Measurements from ENCODE around the gene TRAIP. TPM values are rescaled to one million over a fixed set of nuclear protein-coding genes. Genes with fewer than 3 reads are reported as not detected.

Gene TRAIP
- total RNA-seq, 1 donor from 2014 or later, result 38.1 TPM

DNA sequence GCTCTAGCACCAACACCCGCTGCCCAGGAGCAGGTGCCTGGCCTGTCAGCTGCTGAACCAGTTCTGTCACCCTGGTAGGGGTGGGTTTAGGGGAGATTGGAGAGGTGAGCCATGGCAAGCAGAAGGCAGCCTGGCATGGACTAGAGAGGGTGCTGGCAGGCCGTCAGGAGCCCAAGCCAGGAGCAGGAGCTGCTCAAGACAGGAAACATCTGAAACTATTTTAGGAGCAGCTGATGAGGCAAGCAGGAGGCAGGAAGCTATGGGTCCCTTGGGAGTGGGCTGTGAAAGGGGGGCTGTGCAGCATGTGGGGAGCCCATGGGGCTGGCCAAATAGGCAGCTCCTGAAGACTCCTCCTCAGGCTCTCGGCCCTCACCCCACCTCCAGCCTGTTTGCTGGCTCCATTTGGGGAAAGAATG lies 51.0 kb downstream of the TRAIP start:
- peak overlapping the region; percentile 93 for H3K4me3 Mint-ChIP-seq
- peak overlapping the region; percentile 96 for H3K27ac Mint-ChIP-seq (ENCODE audit: unreplicated experiment)
- no peak for TF ChIP-seq CTCF (conservative IDR thresholded peaks at IDR 0.05)
- H3K9me3 Mint-ChIP-seq, result no peaks in the 10 kb centered on the region
- no peaks in the 10 kb centered on the region for H3K36me3 Mint-ChIP-seq (ENCODE audit: low read depth)
- H3K4me1 Mint-ChIP-seq, result peaks cover 56% of the 10 kb centered on the region
- no peak for DNase-seq (ENCODE audit: low read depth, low spot score)
- peaks cover 34% of the 10 kb centered on the region for H3K27me3 Mint-ChIP-seq (ENCODE audit: low read depth)

GRCh38 chr3:49804141-49805041 lies 52.0 kb downstream of the TRAIP start:
- peak; percentile 39 for DNase-seq (ENCODE audit: low read depth, low spot score)
- Mint-ChIP-seq H3K27ac (ENCODE audit: unreplicated experiment) (peak overlapping the region; percentile 96), H3K36me3 (ENCODE audit: low read depth) (no peaks in the 10 kb centered on the region), H3K4me1 (peaks cover 56% of the 10 kb centered on the region), H3K27me3 (ENCODE audit: low read depth) (peaks cover 34% of the 10 kb centered on the region), H3K4me3 (peak overlapping the region; percentile 93), H3K9me3 (no peaks in the 10 kb centered on the region)
- TF ChIP-seq CTCF (conservative IDR thresholded peaks at IDR 0.05), result no peak

GRCh38 chr3:49803465-49804140 lies 52.8 kb downstream of the TRAIP start:
- no peaks in the 10 kb centered on the region for H3K36me3 Mint-ChIP-seq (ENCODE audit: low read depth)
- peak; percentile 44 for DNase-seq (ENCODE audit: low read depth, low spot score)
- peak overlapping the region; percentile 93 for H3K4me3 Mint-ChIP-seq

GRCh38 chr3:49802719-49803464 lies 53.5 kb downstream of the TRAIP start, which contains the start of gene INKA1:
INKA1 (plus strand) TSS chr3:49803261; CDS start chr3:49803393, 132 bp downstream.
- DNase-seq (ENCODE audit: low read depth, low spot score), result peak; percentile 93
- H3K9me3 Mint-ChIP-seq, result no peaks in the 10 kb centered on the region
- H3K27me3 Mint-ChIP-seq (ENCODE audit: low read depth), result peaks cover 34% of the 10 kb centered on the region
- H3K27ac Mint-ChIP-seq (ENCODE audit: unreplicated experiment), result peak within 1 kb of the TSS; percentile 87
- no peaks in the 10 kb centered on the region for H3K36me3 Mint-ChIP-seq (ENCODE audit: low read depth)
- H3K4me1 Mint-ChIP-seq, result peaks cover 50% of the 10 kb centered on the region
- H3K4me3 Mint-ChIP-seq, result peak within 1 kb of the TSS; percentile 93
- TF ChIP-seq CTCF (conservative IDR thresholded peaks at IDR 0.05), result peak; percentile 92

More at GRCh38 chr3:49803465-49804140, 52.8 kb downstream of the TRAIP start:
- H3K4me1 Mint-ChIP-seq, result peaks cover 55% of the 10 kb centered on the region
- no peaks in the 10 kb centered on the region for H3K9me3 Mint-ChIP-seq
- peaks cover 34% of the 10 kb centered on the region for H3K27me3 Mint-ChIP-seq (ENCODE audit: low read depth)
- no peak for TF ChIP-seq CTCF (conservative IDR thresholded peaks at IDR 0.05)
- no peak overlapping the region for H3K27ac Mint-ChIP-seq (ENCODE audit: unreplicated experiment)

DNA sequence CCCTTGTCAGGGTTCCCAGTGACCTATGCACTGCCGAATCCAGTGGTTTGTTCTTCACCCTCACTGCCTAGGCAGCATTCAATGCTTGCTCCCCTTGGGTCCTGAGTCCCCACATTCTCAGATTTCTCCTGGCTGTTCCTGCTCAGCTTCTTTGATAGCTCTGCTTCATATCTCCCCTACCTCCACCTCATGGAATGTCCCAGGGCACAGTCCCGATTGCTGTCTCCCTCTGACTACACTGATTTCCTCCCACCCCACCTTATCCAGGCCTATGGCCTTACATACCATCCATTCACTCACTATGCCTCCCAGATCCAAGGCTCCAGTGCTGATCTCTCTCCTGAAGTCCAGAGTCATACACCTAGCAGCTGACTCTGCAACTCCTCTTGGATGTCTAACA lies 55.2 kb downstream of the TRAIP start:
- Mint-ChIP-seq H3K4me1 (peaks cover 36% of the 10 kb centered on the region), H3K27ac (ENCODE audit: unreplicated experiment) (no peak overlapping the region), H3K9me3 (no peaks in the 10 kb centered on the region), H3K36me3 (ENCODE audit: low read depth) (no peaks in the 10 kb centered on the region), H3K27me3 (ENCODE audit: low read depth) (peaks cover 34% of the 10 kb centered on the region), H3K4me3 (peak overlapping the region; percentile 93)
- no peak for TF ChIP-seq CTCF (conservative IDR thresholded peaks at IDR 0.05)
- no peak for DNase-seq (ENCODE audit: low read depth, low spot score)

Measured in neural crest cell (in vitro differentiated cells).